Fibroblast of peridontal ligament (primary cell): ENCODE data around the gene OTOR.

Source experiments
- DNase-seq: peaks from one replicate; pipeline ENCODE4 v3.0.0-alpha.2; 2010; ENCODE audit errors: extremely low read depth

Gene OTOR, protein sequence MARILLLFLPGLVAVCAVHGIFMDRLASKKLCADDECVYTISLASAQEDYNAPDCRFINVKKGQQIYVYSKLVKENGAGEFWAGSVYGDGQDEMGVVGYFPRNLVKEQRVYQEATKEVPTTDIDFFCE

DNA sequence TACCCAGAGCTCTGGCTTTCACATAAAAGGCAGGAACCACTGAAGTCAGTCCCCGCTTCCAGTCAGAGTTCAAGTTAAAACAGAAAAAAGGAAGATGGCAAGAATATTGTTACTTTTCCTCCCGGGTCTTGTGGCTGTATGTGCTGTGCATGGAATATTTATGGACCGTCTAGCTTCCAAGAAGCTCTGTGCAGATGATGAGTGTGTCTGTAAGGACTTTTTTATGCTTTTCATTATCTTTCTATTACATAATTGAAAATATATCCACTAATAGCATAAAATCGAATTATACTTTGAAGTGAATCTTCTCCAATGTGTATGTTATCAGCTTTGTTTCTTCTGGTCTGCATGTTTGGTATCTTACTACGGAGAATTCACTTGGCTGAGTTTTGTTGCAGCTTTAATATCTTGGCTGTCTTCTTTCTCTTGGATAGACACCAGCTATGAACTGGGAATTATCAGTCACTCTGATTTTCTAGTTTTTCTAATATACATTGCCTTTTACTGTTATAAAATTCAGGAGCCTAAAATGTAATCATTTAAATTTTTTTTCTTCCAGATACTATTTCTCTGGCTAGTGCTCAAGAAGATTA, at the start of gene OTOR:
Gene OTOR, plus strand, starts transcription at position 51 of the 593 bp plus-strand sequence. Its CDS starts 44 bp downstream, at position 95.
- no peak for DNase-seq

DNA sequence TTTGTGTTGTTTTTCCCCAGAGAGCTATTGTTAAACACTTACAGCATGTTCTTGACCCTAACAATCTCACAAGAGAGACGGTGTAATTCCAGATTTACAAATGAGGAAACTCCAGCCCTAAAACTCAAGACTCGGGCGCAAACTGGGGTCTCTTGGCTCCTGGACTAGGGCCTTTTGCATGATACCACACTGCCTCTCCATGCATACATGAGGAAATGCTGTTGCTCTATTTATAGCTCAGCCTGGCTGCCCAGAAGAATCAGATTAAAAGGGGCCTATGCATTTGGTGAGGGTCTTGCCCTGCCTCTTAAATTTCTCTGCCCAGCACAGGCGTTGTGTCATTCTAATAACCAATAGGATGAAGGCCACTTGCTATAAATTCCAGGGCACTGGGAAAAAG, 48.9 kb upstream of the OTOR start:
- no peak for DNase-seq

DNA sequence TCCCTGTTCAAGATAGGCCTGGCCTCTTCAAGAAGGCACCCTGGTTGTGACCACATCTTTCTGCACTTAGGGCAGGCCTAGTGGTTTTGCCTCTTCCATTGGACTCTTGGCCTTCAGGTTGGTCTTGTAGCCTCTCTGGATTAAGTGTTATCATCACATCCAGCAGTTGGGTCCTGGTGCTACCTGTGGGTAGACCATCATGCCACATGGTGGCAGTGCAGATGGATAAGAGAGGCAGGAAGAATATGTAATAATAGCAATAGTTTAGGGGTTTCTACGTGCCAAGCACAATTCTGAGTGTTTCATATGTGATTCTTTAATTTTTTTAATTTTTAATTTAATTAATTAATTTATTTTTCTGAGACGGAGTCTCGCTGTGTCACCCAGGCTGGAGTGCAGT, 46.9 kb upstream of the OTOR start:
- DNase-seq, result no peak

DNA sequence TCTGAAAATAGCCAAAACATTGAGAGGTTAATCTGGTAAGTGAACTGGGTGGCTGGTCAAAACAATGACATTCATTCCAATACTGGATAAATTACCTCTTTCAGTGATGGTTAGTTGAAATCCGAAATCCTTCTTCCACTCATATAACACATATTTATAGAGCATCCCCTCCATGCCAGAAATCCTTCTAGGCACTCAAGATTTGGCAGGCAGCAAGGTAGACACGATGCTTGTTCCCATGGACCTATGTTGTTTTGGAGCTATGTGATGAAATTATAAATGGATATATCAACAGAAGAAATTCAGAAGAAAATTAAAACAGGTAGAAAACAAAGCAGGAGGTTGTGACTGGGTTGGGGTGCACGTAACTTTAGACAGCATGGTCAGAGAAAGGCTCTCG, 44.6 kb upstream of the OTOR start:
- DNase-seq, result no peak

DNA sequence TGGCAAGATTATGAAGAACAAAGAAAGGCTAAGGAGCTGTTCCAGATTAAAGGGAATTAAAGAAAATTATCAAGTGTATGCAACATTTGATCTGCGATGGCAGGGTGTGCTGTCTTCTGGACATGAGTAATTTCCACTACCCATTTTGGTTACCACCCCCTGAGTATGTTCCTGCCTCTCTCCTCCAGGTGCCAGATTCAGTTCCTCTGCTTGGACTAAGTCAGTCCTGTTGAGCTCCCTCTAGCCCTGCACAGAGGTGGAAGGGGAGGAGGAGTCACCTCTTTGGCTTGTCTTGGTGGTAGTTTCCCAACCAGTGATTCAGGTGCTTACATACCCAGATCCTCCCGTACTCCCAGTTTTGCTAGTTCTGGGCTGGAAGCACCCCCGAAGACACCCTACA, 40.5 kb upstream of the OTOR start:
- DNase-seq, result no peak

DNA sequence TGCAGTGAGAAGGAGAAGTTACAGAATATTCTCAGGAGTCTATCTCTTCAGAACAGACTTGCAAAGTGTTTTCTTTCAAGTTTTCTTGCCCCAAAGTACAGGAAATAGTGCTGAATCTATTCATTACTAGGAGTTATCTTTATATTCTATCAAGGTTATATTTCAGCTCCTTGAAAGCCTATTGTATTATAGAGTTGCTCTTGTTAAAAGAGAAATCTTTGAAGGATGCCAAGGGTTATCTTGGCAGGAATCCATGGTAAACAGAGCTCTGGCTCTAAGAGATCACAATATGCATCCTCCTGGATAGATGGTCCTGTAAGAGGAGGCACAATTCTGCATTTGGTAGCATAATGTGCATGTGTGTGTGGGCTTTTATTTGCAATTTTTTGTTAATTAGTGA, 39.6 kb upstream of the OTOR start:
- no peak for DNase-seq

DNA sequence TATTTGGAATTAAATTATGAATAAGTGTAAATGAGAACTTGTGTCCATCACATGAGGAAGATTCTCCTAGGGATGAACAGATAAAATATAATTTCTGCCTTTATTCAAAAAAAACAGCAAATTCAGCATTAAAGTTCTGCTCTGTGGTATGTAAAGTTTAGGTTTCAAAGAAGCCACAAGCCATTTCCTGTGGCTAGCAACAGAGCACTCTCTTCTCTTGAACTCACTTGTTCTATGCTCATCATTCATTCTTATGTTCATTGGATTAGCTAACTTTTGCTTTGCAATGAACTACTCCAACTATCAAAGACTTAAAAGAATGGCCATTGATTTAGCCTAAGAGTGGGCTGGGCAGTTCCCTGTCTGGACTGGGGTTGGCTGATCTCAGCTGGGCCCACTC, 39.1 kb upstream of the OTOR start:
- no peak for DNase-seq

DNA sequence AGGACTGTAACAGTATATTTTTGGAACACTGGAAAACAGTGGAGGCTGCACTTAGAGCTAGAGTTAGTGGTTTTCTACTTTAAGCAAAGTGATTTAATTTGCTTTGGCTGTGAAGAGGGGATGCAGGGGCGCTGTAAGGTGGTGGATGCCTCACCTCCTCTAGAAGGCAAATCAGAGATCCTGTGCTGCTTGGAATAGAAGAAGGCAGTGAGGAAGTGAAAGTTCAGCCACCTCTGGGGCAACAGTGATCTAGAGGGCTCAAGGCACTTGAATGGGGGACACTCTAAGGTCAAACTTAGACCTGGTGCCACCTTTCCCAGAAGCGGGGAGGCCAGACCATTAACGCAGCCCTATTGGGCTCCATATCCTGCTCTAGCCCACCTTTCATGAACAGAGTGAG, 37.4 kb upstream of the OTOR start:
- DNase-seq, result no peak

DNA sequence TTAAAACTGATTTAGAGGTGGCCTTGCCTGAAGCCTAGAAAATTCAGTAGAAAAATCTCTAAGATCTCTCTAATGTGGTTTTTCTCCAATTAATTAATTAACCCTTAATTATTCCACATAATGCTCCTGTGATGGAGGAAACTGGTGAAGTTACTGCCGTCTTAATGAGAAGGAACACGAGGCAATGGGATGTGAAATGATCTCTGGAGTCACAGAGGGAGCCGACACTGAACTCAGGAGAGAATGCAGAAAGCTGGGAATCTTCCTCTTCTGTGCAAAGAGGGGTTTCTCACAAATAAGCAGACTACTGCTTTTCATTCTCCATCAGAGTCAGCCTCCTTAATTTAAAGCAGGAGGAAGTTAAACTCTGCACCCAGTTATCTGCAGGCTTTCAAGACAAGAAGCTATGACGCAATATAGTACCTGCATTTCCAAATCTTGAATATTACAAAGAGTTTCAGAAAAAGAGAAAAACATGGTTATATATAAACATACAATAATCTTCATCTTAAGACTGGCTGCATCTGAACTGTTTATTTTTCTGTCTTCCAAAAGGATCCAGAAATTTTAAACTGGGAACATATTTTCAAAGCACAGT, 36.4 kb upstream of the OTOR start:
- DNase-seq, result no peak

DNA sequence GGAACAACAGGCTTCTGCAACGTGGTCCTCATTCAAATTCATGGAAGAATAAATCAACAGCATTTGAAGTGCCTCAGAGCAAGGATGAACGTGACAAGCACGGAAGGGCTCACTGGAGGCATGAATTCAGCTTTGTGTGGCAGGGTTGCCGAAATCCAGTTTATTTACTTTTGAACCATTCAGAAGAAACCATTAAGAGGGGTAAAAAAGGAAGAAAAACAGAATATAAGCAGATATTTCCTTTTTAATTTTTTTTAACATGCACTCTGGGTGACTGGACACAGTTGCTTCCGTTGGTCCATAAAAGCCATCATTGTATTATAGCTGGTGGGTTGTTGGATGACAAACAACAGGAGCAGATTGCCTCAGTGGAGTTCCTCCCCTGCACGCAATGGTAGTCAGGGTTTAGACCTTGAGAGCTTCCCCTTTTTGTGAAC, 35.6 kb upstream of the OTOR start:
- DNase-seq, result no peak

DNA sequence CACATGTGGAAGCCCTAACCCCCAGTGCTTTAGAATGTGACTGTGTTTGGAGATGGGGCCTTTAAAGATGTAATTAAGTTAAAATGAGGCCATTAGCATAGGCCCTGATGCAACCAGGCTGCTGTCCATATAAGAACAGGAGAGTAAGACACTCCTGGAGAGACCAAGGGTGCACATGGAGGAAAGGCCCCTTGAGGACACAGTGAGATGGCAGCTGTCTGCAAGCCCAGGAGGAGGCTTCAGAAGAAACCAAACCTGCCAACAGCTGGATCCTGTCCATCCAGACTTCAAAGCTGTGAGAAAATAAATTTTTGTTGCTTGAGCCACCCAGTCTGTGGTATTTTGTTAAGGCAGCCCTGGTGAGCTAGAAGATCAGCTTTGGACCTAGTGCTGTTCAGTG, 35.1 kb upstream of the OTOR start:
- DNase-seq, result no peak

DNA sequence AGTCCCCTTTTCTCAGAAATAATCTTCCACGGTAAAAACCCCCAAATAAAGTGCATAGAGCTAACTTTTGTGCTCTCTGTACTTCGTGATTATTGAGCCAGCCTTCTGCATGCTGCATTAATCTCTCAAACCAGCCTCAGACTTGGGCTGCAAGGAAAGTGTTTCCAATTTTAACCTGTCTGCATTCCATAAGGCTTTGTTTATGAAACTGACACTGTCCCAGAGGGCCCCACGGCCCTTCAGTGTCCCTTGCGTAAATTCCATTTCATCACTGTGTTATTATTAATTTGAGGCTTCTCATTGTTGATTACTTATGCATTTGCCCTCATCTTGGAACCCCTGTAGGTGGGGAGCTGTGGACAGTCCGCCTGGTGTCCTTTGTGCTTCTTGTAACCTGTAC, 33.9 kb upstream of the OTOR start:
- DNase-seq, result no peak

DNA sequence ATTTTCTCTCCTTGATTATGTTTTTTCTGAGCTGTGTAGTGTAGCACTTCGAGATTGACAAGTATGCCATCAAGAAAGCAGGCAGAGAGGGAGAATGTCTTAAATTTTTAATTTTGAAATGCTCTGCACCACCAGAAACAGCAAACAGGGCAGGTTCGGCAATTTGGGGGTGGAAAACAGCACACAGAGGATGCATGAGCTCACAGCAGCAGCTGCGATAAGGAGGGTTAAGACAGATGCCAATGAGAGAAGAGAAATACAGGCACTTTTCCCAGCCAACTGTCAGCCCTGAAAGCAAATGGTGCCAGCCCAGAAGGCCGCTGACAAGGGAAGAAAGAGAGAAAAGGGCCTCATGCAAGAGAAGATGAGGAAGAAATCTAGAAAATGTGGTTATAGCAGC, 33.4 kb upstream of the OTOR start:
- no peak for DNase-seq

DNA sequence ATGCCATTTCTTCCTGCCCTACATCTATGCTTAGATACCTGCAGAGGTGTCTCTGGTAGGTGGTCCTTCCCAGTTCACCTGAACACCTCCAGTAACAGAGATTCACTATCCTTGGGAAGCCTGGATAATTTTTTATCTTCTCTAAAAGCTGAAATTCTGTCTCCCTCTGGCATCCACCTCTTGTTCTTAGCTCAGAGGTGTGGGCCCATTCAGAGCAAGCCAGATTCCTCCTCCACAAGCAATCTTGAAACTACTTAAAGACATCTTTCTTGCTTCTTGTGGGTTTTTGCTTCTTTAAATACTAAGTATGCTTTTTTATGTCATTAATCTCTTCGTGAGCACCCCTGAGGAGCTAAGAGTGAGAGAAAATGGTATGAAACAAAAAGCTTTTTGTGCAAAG, 28.7 kb upstream of the OTOR start:
- DNase-seq, result no peak

DNA sequence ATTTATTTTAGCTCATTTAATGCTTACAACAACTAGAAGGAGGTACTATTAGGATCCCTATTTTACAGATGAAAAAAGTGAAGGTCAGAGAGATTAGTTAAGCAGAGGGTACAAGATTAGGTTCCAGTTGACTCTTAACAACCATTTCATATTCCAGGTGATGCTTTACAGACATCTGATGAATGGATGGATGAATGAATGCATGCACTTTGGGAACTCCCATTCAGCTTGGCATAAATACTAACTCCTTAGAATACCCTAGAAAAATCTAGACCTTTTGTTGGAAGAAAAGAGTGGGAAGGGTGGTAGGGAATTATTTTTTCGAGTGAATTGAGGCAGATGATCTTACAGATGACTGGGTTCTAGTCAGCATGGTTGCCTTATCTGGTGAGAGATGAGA, 19.1 kb upstream of the OTOR start:
- no peak for DNase-seq

DNA sequence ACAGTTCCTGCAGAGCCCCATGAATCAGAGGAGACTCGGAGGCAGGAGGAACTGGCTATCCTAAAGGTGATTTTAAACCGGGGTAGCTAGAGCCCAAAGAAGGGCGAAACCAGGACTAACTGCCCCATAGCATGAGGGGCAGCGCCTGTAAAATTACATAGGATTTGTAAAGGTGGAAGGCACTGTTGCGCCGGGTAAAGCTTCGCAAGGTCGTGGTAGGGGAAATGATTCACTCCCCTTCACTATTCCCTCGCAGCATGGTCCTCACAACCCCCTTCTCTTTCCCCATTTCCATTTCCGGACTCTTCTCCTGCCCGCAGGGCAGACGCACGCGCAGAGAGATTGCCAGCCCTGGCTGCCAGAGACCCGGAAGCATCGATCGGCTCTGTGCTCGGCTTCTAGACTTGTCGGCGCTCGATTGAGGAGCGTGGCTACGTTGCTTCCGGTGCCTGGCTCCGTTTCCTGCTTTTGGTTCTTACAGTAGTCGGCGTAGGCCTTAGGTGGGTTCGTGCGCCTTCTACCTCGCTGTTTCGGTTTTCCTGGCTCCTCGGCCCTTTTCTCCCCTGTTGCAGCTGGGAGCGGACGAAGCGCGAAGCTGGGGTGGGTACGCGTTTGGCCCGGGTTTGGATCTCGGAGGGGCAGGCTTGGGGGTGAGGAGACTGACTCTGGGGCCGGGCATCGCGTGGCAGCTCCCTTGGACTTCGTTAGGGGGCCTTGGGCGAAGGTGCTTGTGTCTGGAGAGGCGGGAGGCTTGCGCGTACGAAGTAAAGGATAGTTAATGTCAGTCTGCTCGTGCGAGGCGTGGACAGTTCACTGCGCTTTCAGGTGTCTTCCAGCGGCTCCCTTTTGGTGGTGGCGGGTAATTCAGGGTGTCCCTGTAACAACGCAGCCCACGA, 18.3 kb upstream of the OTOR start, which contains the start of gene SNRPB2:
Gene SNRPB2, plus strand, starts transcription at position 462 of the 896 bp plus-strand sequence. CDS start 1,677 bp downstream, outside the sequence.
- peak; percentile 96 for DNase-seq

DNA sequence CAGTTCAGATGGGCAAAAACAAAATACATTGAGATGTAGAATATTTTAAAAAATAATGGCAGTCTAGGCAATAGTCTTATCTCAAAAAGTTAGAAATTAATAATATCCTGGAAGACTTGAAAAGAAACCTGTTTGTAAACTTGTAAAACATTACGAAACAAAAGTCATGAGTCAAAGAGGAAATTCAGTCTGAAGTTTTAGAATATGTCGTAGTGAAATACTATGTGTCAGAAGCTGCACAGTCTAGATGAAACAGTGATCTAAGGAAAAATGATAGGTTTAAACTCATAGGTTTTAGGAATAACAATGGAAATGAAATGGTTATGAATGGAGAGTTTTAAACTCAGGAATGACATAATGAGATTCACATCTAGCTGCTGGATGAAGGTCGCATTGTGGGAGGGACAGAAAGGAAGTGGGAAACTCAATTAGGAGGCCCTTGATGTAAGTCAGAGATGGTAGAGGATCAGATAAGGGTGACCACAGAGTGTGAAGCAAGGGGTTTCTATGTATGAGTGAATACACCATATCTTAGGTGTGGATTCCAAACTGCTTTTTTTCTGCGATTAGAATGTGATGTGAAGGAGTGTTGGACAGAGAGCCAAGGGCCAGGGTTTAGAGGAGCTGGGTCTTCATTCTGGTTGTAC, 15.5 kb upstream of the OTOR start:
- DNase-seq, result no peak

DNA sequence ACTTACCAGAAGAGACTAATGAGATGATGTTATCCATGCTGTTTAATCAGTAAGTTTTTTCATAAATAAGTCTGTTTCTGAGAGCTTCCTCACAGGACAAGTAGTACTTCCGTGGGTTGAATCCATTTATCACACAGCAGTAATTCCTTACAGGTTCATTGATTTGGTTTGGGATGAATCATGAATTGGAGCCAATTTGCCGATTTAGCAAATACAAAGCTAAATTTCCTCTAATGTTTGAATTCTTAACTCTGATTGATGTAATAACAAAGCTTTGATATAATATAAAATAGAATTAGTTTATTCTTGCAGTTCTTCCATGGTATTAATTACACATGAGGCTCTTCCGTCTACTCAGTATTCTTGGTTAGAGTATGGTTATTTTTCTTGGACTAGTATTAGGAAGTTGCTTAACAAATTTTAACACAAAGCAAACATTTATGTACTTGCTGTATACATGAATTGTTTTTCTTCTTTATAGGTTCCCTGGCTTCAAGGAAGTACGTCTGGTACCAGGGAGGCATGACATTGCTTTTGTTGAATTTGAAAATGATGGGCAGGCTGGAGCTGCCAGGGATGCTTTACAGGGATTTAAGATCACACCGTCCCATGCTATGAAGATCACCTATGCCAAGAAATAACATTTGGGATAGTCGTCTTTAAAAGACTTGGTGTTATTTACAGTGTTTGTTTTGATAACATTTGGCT, 7.6 kb upstream of the OTOR start:
- no peak for DNase-seq

DNA sequence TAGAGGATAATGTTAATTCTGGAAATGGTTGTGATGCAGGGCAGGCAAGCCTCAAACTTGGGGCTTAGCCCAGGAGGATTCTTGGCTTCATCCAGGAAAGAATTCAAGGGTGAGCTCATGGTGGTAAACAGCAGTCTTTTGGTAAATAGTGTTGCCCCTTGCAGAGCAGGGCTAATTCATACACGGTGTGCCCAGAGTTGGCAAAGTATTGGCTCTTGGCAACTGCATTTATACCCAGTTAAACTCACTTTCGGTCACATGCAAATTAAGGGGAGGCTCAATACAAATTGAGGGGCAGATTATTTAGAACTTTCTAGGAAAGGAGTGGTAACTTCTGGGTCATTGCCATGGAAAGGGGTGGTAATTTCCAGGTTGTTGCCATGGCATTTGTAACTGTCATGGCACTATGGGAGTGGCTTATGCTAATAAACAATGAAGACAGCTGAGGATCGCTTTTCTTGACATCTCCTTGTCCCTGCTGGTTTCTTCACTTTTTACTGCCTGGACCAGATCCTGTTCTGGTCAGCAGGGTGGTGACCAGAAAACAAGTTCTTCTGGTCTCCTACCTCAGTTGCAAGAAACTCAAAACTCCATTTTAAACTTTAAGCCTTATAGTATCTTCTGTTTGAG, 3.9 kb upstream of the OTOR start:
- DNase-seq, result peak; percentile 17

DNA sequence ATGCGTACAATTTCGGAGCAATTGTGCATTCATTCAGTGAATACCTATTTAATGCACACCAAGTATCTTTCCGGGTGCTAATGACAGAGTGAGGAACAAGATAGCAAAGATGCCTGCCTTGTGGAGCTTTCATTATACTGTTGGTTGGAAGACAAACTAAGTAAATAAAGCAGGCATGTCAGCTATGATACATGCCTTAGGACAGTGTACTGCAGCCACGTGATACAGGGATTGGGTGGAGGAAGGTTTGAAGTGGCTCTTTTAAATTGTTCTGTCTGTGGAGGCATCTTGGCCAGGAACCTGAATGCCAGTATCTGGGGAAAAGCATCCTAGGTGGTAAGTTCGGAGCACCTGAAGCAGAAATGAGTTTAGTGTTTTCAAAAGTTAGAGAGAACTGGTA, 3.0 kb upstream of the OTOR start:
- no peak for DNase-seq

DNA sequence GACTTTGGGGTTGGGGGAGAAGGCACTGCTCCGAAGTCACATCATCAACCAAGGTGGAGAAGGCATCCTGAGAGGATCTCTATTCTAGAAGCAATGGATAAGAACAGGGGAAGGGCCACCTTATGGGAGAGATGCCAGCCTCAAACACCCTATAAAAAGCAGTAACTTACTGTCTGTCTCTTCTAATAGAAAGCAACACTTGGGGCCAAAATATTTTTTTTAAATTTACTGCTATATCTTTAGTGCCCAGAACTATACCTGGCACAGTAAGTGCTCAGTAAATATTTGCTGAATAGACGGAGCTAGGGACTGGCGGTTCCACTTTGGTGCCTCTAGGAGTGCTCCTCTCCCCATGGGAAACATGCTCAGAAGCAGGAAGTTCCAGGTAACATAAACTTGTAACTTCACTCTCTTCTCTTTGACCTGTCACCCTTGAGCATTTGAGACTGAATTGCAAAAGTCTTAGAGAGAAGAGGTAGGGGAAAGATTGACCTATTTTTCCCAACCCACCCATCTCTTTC, 807 bp upstream of the OTOR start:
- DNase-seq, result no peak
